Inflammatory macrophage treated with lipopolysaccharide for 1 hour (primary cell): ENCODE data around the gene COL4A1.

Experiments
- DNase-seq, 2 donors: peaks; one replicate each; pipeline ENCODE4 v3.0.0-alpha.2; 2020 to 2022

Gene COL4A1

DNA sequence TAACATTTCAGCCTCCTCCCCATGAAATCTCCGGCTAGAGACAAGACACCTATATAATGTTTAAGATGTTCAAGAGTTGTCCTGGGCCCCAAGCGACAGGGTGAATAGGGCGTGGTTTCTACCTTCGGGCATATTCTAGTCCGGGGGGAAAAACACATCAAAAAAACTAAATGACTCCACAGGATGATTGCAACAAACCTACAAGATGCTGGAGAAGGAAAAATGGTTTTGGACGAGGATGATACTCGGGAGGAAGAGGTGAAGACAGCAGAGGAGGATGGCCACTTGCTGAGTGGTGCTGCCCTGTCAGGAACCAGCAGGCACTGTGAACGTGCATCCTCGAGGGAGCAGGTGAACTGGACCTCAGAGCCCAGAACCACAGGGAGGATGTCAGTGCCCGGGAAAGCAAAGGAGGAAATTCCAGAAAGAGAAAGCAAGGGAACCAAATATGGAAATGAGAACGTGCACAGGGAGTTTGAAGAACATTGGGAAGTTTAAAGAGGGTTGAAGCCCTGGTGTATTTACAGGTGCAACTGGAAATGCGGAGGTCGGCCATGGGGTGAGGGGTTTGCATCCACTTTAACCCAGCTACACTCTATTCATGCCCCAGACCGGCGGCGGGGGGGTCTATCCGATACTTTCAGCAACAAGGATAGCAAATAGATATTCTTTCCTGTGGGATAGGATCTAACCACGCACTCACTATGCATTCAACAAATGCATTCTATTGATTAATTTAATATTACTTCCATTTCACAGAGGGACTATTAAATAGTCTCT lies 50.6 kb downstream of the COL4A1 start:
- no peak for DNase-seq

DNA sequence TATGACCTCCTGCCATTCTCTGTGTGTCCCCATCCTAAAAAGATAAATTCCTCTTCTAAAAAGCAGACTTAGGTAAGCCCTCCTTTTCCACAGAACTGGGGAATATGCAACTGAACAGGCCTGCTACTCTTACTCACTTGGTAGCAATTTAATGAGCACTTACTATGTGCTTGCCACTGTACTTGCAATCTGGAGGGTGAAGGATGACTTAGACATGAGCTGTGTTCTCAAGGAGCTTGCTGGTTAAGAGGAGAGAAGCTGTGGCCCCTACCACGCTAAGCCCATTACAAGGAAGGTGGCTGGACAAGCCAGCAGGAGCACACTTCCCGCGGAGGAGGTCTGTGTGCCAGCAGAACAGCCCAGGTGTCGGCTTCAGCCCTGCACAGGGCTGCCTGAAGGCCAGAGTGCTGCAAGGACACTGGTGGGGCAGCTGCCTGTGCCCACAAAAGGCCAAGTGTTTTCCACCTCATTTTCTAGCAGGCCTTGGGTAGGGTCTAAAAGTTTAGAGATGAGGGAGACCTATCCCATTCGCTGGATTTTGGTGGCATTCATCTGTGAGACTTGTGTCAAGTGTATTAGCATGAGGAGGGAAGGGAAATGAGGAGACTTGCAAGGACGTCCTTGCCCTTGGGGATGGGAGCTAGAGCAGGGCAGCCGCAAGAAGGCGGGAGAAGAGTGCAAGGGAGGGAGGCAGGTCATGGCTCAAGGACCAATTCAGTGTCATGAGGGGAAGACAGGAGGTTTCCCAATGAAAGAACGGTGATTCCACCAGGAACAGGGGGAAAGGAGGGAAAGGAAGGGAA lies 52.0 kb downstream of the COL4A1 start:
- no peak for DNase-seq

DNA sequence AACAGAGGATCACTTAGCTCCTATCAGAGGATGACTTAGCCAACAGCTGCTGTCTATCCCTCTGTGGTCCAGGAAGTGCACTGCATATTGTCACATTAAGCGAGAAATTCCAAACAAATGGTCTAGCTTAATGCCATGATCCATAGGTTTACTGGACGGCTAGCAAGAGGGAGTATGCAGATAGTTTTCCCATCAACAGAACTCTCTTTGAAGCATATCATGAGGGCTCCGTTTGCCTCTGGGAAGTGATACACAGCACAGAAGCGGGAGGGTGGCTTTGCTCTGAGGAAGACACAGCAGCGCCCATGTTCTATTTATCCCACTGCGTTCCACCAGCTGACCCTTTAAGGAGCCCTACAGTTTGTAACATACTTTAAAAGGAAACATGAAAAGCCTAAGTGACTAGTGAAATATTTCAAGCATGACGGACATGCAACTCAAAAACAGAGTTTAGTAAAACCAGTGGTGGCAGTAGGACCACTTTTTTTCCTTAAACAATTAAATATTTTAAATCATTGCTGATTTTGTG lies 52.7 kb downstream of the COL4A1 start:
- DNase-seq = no peak

DNA sequence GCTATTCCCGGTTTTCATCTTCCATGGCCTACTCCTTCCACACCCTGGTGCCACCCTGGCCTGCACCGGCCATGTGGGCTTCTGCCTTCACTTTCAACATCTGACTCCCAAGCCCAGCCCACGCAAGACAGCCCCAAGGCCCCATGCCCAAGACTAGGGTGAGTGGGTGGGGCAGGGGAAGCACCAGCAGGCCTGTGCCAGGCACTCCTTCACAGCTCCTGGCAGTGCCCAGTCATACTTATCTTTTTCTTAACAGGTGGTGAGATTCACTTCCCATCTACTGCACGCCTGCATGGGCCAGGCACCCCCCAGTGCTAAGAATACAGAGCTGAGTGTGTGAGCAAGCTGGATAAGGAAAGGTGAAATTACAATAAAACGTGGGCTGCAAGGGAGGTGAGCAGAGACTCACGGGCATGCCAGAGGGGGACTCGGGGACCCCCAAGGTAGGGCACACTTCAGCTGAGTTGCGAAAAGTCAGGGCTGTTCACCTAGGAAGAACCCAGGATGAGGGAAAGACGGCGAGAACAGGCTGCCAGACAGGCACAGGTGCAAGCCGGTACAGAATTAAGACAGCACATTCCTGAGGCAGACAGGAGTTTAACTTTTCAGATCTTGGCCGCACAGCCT lies 55.7 kb downstream of the COL4A1 start:
- peak in 1 of 2 donors; percentile 49 for DNase-seq

DNA sequence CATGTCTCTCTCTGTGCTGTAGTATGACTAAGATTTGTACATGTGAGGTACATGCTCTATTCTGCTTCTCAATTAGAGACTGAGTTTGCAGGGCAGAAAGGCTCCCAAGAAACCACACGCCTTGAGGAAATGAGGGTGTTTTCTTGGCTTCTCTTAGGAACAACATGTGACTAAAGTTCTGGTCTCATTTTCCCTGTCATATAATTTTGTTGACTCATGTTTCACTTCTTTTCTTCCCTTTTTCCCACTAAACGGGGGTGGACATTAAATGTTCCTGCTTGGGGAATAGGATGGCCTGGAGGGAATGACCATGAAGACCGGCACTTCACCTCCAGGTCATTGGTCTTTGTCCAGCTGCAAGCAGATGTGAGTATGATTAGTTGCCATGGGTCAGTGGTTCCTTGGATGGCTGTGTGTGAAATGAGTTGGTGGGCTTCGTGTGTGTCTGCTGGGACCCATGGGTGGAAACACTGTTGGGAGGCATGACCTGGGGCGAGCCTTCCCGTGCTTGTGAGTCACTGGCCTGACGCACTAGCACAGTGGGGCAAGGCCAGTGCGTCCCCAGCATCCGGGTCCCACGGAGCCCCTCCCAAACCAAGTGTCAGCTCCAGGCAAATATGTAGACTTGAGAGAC lies 56.6 kb downstream of the COL4A1 start:
- DNase-seq = peak; percentile 6 to 28

DNA sequence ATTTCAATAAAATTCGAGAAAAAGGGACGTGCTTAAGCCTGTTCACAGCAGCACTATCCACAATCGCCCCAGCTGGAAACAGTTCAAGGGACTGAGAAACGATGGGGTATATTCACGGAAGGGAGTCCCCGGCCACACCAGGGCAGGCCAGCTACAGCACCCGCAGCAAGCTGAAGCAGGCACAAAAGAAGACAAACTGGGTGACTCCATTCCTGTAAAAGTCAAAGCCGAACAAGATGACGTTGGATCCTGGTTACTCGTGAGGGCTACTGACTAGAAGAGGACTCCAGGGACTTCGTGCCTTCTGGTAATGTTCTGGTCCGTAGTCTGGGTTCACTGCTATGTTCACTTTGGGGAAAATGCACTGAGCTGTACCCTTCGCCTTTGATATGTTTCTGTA lies 57.6 kb downstream of the COL4A1 start:
- no peak for DNase-seq

DNA sequence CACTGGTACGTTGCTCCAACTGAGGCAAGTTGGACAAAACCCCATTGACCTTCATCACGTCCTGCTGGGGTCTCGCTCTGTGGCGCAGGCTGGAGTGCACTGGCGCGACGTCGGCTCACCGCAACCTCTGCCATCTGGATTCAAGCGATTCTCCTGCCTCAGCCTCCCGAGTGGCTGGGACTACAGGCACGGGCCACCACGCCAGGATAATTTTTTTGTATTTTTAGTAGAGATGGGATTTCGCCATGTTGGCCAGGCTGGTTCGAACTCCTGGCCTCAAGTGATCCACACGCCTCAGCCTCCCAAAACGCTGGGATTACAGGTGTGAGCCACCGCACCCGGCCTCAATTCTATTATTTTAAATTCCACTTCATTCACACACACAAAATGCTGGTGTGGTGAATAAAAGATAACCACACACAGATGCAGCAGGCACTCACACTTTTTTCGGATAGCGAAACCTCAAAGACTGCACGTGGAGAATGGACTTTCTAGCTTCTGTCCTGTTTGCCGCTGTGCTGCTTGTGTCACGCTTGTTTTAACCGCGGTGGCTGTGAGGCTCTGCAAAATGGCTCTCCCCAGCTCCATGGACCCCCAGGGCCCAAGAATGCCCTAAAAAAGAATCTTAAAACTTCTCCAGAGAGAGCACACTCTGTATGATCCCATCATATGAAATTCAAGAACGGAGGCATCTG lies 58.4 kb downstream of the COL4A1 start:
- no peak for DNase-seq

DNA sequence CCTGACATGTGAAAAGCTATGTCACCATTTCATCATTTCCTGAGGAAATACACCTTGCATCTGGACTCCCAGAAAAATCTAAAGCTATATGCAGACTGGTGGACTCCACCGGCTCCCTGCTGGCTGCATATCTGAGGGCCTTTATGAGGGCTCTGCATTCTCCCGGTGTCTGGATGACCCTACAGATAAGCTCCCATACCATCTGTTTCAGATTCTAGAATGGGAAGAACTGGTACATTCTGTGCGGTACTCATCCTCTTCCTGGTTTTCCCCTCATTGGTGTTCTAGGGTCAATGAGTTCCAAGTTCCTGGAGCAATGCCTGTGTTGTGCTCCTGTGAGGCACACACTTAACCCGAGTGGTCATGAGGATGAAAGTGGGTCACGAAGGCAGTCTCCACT lies 60.4 kb downstream of the COL4A1 start:
- no peak for DNase-seq

DNA sequence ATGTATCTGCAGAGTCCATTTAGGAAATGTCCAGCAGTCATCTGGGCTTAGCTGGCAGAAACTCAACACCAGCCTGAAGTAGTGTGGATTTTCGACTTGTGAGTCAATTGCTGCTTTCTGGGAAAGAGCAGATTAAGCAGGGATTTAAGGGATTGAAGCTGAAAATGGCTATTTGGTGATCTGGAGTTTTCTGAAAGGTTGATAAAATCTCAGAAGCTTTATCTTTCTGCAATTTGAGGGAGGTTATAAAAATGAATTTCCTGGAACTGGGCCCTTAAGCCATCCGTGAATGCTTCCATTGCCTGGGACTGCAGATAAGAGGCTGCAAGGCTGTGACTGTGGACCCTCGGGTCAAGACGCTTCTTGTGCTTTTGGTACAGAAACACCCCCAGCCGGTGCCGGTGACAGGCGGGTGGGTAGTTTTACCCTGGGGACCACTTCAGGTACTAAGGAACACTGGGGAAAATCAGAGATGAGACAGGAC lies 61.5 kb downstream of the COL4A1 start:
- DNase-seq = no peak

DNA sequence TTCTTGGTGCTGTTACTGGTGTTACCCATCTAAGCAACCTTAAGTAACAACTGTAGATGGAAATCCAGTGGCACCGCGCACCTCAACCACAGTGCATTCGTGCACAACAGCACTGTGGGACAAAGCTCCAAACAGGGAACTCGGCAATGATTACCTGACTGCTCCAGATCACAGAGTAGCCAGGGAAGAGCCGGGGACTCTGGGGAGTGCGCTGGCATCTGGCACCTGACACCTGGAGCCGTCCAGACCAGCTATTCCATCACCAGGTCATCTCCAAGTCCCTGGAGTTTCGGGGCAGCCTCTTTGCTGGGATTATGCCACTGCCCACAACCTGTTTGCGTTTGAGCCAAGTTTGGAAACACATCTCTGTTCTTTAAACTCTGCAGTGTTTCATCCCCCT lies 62.0 kb downstream of the COL4A1 start:
- DNase-seq = no peak

DNA sequence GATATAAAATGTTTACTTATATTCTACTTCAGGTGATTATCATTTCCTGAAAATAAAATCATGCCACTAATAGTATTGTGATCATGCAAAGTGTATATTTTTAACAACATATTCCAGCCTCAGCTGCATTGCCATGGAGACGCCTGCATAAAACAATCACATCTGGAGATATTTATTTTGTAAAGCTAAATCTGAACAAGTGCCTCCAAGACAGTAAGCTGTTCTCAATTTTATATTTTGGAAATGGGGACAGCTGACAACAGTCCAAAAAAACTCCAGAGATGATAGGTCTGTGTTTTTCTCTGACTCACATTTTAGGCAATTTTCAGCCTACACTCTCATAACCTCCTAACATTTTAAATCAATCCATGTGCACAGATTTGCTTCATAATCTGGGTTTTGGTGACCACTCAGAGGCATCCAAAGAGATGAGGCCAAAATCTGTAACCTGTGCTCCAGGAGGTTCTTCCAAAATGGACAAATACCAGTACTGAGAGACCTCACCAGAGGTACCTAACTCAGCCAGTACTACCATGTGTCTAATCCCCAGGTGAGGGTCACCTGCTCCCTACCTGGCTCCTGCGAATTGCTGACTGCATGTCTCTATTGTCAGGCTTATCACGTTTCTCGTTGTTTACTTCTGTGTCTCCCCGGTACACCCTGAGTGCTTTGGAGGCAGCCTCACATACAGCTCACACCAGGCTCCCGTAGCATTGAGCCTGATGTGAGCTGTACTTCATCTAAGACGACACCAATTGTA lies 62.7 kb downstream of the COL4A1 start:
- no peak for DNase-seq

DNA sequence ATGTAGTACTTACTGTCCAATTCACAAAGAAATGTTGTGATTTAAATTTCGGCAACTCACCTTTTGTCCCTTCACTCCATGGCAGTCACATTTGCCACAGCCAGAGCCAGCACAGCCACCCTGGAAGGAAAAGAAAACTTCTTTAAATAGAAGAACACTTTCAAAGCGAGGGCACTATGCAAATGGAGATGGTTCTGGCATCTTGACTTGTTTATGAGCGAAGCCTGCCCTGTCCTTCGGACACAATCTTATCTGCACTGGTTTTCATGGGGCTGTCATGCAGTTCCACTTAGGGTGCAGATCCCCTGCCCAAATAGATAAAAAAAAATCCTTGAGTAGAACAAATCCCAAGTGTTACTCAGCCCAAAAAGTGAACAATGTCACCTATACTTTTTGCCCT lies 64.3 kb downstream of the COL4A1 start:
- DNase-seq = no peak

DNA sequence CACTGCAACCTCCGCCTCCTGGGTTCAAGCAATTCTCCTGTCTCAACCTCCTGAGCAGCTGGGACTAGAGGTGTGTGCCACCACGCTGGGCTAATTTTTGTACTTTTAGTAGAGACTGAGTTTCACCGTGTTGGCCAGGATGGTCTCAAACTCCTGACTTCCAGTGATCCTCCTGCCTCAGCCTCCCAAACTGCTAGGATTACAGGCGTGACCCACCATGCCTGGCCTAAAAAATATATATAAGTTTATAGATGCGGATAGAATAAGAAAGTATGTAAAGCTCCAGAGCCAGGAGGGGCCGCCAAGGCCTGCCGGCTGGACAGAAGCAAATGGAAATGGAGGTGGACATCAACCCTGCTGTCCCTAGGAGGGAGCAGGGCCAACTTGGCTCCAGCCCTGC lies 66.0 kb downstream of the COL4A1 start:
- no peak for DNase-seq

DNA sequence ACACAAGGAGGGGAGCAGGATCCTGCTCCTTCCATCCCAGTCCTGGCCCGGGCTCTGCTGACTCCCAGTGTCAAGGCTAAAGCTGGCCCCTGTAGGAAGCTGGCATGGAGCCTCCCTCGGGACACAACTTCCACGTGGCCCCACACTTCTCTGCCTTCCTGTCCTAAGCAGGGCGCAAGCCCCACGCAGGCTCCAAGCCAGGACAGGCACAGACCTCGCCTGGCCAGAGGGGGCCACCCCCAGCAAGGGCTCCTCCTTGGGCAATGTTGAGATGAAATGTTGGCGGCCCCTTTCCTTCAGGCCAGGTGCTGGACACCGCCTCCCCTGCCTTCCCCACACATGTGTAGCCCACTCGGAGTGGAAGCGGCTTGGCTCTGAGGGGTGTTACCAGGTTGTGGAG lies 66.6 kb downstream of the COL4A1 start:
- DNase-seq = no peak

DNA sequence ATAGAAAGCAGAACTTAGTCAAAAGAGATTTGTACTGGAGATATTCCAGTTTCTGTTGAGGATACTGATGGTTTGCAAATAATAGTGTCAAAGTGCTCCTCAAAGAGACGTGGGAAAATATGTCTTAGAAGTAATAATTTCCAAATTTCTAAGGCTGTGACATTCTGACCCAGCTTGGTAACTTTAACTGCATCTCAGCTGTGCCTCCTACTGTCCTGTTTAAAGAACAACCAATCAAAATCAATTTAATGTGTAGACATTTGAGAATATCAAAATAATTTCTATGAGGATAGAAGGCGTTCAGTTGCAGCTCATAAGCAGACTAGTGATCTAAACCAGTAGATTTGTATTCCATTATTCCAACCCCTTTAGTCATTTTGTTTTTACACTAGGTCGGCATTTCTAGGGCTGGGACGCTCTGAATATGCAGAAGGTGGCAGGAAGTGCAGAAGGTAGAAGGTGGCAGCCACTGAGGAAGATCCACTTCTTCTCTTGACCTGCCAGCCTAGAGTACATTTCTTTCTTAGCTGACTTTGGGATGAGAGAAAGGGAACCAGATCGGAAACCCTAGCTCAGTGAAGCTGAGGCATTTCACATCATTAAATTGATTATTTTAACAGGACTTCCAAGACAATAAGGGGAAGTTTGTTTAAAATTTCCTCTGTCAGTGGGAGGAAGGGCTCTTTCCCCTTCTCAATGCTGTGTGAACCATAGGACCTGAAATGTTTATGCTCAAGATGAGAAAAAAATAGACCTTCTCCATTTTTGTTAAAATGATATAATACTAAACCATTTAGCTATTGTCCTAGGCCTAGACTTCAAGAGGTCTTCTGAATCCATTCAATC lies 67.5 kb downstream of the COL4A1 start:
- peak in 1 of 2 donors; percentile 44 for DNase-seq

DNA sequence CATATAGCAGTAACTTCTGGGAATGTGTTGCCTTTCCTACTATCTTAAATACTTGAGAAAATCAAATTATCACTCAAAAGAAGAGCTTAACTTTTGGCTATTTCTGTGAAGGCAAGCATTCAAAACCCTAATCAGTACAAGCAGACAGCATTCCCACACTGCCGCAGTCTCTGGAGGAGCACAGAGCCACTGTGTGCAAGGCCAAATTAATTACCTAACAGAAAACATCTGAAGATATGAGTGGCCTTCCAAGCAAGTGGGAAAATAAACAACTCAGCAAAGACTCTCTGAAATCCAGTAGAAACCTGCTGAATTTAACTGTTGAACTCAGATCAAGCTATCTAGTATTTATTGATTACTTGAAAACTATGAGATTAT lies 68.2 kb downstream of the COL4A1 start:
- no peak for DNase-seq

DNA sequence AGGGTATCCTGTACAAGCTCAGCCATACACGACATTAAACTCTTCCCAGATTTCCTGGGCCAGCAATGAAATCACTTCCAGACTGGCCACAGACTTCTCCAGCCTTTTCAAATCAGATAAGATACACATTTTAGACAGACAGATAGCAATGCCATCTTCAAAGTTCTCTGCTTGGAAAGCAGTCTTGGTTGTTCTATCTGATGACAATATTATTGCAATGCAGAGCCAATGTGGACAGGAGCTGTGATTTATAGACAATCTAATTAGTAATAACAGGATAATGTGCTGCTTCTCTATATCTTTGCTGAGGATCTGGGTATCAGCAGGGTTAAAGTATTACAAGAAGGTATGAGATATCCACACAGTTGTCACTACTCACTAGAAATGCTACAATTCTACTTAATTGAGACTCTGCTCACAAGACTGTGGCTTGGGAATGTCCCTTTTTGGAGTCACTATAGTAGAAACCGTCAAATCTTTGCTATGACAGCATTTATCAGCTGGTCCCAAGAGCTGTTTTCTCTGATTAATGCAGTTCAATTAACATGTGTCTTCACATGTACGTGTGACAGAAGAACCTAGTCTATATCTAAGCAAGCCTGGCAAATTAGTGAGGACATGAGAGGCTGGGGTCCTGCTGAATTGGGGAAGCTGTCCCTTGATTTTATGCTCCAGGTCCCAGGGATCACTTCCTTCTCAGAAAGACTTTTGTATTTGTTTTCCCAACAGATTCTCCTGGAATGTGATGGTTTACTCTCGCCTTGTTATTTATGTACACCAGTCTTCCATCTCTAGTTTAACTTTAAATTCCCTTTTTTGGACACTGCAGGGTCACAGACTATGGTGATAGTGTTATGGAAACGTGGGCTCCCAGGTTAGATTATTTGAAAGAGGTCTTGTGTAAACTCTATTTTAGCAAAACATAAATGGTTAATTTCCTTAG lies 68.8 kb downstream of the COL4A1 start:
- DNase-seq = no peak

DNA sequence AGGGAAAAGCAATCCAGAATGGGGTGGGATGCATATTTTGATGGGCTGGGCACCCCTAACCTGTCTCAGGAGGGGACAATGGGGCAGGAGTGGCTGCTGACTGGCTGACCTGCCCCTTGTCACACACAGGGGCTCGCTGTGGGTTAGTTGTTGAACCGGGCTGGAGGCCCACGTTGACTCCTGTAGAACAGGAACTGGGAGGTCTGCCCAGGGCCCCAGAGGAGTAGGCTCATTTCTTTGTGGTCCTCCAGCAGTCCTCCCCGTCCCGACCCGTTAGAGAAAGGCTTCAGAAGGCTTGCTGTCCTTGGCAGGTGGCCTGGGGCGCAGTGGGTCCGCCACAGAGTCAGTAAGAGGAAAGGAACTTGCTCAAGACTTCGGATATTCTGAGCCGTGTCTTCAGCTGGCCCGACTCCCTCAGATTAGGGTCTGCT lies 70.1 kb downstream of the COL4A1 start:
- no peak for DNase-seq

DNA sequence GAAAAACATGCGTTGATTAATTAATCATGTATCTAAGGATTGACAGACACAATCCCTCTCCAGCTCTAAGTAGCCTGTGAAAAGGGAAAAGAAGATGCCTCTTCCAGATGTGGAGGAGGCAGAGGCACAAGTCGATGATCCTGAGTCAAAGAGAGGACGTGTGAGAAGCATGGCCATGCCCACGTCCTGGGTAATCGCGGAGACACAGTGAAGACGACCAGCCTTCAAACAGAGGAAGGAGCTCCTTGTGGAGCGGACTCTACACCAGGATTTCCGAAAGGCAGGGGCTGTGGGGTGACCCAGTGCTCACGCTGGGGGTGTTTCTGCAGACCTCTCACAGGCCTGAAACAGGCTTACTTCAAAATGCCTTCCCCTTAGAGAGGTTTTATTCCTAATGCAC lies 70.5 kb downstream of the COL4A1 start:
- no peak for DNase-seq
